Measurements from ENCODE around the gene RGMB. TPM values are rescaled to one million over a fixed set of nuclear protein-coding genes. Genes with fewer than 3 reads are reported as not detected.

The RGMB gene
- total RNA-seq, 1 experiment from 2014 or later = 35.8 TPM

GRCh38 chr5:98769210-98769958 lies 4.1 kb upstream of the RGMB start:
- peak; percentile 73 for DNase-seq
- intact Hi-C loops (cut with micrococcal nuclease; ENCODE audit: unreplicated experiment) = loop anchor here (2.0 to 5.0 kb wide), 2 partner anchors 315 to 562 kb away; no protein-coding TSS in a partner anchor
- no peaks in the 10 kb centered on the region for H3K27me3 Mint-ChIP-seq (ENCODE audit: unreplicated experiment)

GRCh38 chr5:98769959-98770208 lies 3.6 kb upstream of the RGMB start:
- BruUV-seq (replicated peaks) = no TSS peak
- CTCF ChIA-PET = interaction anchor here (1.0 to 2.6 kb wide), 5 partner anchors 26 to 1236 kb away, joined by 3 to 11 read pairs (median 7); no protein-coding TSS in a partner anchor
- intact Hi-C loops (cut with micrococcal nuclease; ENCODE audit: unreplicated experiment) = loop anchor here (2.0 to 10.0 kb wide), 6 partner anchors 27 to 1238 kb away; no protein-coding TSS in a partner anchor

More at GRCh38 chr5:98769210-98769958, 4.1 kb upstream of the RGMB start:
- peak overlapping the region; percentile 82 for H3K4me3 Mint-ChIP-seq (ENCODE audit: low read depth, unreplicated experiment)
- TF ChIP-seq CTCF (IDR thresholded peaks at IDR 0.05; ENCODE audit: unreplicated experiment) = no peak
- H3K36me3 Mint-ChIP-seq (ENCODE audit: insufficient read depth, unreplicated experiment) = peaks cover 57% of the 10 kb centered on the region
- CTCF ChIA-PET = interaction anchor here (0.6 to 2.6 kb wide), 12 partner anchors 8 to 1574 kb away, joined by 3 to 11 read pairs (median 3); no protein-coding TSS in a partner anchor
- H3K9me3 Mint-ChIP-seq (ENCODE audit: low read depth, unreplicated experiment) = no peaks in the 10 kb centered on the region
- no TSS peak for BruUV-seq (replicated peaks)
- H3K4me1 Mint-ChIP-seq (ENCODE audit: low read depth, unreplicated experiment) = peaks cover 31% of the 10 kb centered on the region
- peak overlapping the region; percentile 89 for H3K27ac Mint-ChIP-seq (ENCODE audit: unreplicated experiment)

GRCh38 chr5:98770209-98770910 lies 3.1 kb upstream of the RGMB start:
- Mint-ChIP-seq H3K9me3 (ENCODE audit: low read depth, unreplicated experiment) (no peaks in the 10 kb centered on the region), H3K4me3 (ENCODE audit: low read depth, unreplicated experiment) (peak overlapping the region; percentile 82), H3K27me3 (ENCODE audit: unreplicated experiment) (no peaks in the 10 kb centered on the region), H3K36me3 (ENCODE audit: insufficient read depth, unreplicated experiment) (peaks cover 67% of the 10 kb centered on the region), H3K4me1 (ENCODE audit: low read depth, unreplicated experiment) (peaks cover 35% of the 10 kb centered on the region), H3K27ac (ENCODE audit: unreplicated experiment) (peak overlapping the region; percentile 89)
- CTCF ChIA-PET = interaction anchor here (0.6 to 2.6 kb wide), 5 partner anchors 10 to 1236 kb away, joined by 3 to 11 read pairs (median 6); no protein-coding TSS in a partner anchor
- TF ChIP-seq CTCF (IDR thresholded peaks at IDR 0.05; ENCODE audit: unreplicated experiment) = no peak
- intact Hi-C loops (cut with micrococcal nuclease; ENCODE audit: unreplicated experiment) = loop anchor here (2.0 to 10.0 kb wide), 4 partner anchors 26 to 1238 kb away; no protein-coding TSS in a partner anchor
- peak; percentile 58 for DNase-seq
- no TSS peak for BruUV-seq (replicated peaks)

More at GRCh38 chr5:98769959-98770208, 3.6 kb upstream of the RGMB start:
- H3K4me1 Mint-ChIP-seq (ENCODE audit: low read depth, unreplicated experiment) = peaks cover 31% of the 10 kb centered on the region
- no peak for TF ChIP-seq CTCF (IDR thresholded peaks at IDR 0.05; ENCODE audit: unreplicated experiment)
- peaks cover 62% of the 10 kb centered on the region for H3K36me3 Mint-ChIP-seq (ENCODE audit: insufficient read depth, unreplicated experiment)
- H3K4me3 Mint-ChIP-seq (ENCODE audit: low read depth, unreplicated experiment) = peak overlapping the region; percentile 82
- no peak for DNase-seq
- H3K27me3 Mint-ChIP-seq (ENCODE audit: unreplicated experiment) = no peaks in the 10 kb centered on the region
- H3K27ac Mint-ChIP-seq (ENCODE audit: unreplicated experiment) = peak overlapping the region; percentile 89
- no peaks in the 10 kb centered on the region for H3K9me3 Mint-ChIP-seq (ENCODE audit: low read depth, unreplicated experiment)

GRCh38 chr5:98770911-98771322 lies 2.5 kb upstream of the RGMB start:
- Mint-ChIP-seq H3K4me1 (ENCODE audit: low read depth, unreplicated experiment) (peaks cover 41% of the 10 kb centered on the region), H3K9me3 (ENCODE audit: low read depth, unreplicated experiment) (no peaks in the 10 kb centered on the region), H3K4me3 (ENCODE audit: low read depth, unreplicated experiment) (peak overlapping the region; percentile 82), H3K36me3 (ENCODE audit: insufficient read depth, unreplicated experiment) (peaks cover 72% of the 10 kb centered on the region), H3K27me3 (ENCODE audit: unreplicated experiment) (no peaks in the 10 kb centered on the region), H3K27ac (ENCODE audit: unreplicated experiment) (peak overlapping the region; percentile 89)
- intact Hi-C loops (cut with micrococcal nuclease; ENCODE audit: unreplicated experiment) = loop anchor here (2.0 to 10.0 kb wide), 4 partner anchors 26 to 1239 kb away; no protein-coding TSS in a partner anchor
- CTCF ChIA-PET = interaction anchor here (0.6 to 2.3 kb wide), 4 partner anchors 10 to 1237 kb away, joined by 3 to 6 read pairs (median 4); no protein-coding TSS in a partner anchor
- BruUV-seq (replicated peaks) = no TSS peak
- no peak for TF ChIP-seq CTCF (IDR thresholded peaks at IDR 0.05; ENCODE audit: unreplicated experiment)
- DNase-seq = no peak
